Adrenal gland (tissue), 12 donors: ENCODE results near the gene MAGI2. TPM values are rescaled to one million over a fixed set of nuclear protein-coding genes. Genes with fewer than 3 reads are reported as not detected.

Source experiments
- DNase-seq, 7 donors: peaks; one replicate each; pipeline ENCODE4 v3.0.0-alpha.2; 2019 to 2020
- H3K27ac ChIP-seq, 5 donors: fragments of 200-600 bp; sonication (generic) in 4 of 5; 1 replicate in 3 of 5; 2 replicates in 2 of 5; pipeline versions ENCODE4 v1.5.1 to v1.8.0; 2016 to 2020; ENCODE audit warnings: mild to moderate bottlenecking in 1 of 5
- H3K27me3 ChIP-seq: fragments of 200-600 bp; 2 replicates; pipeline ENCODE4 v1.8.0; 2021
- H3K36me3 ChIP-seq, 2 donors: fragments of 200-600 bp; replicated peaks in 1 of 2; 1 replicate in 1 of 2; 2 replicates in 1 of 2; pipeline versions ENCODE4 v1.5.1 to v1.8.0; 2018 to 2022
- H3K4me1 ChIP-seq, 2 donors: fragments of 200-600 bp; replicated peaks in 1 of 2; 1 replicate in 1 of 2; 2 replicates in 1 of 2; pipeline versions ENCODE4 v1.5.1 to v1.8.0; 2018 to 2021
- H3K4me3 ChIP-seq, 4 donors: fragments of 200-600 bp; sonication (generic) in 3 of 4; one replicate each; pipeline ENCODE4 v1.5.1; 2016 to 2018
- H3K9me3 ChIP-seq, 3 donors: fragments of 200-600 bp; sonication (generic) in 1 of 3; replicated peaks in 1 of 3; 1 replicate in 2 of 3; 2 replicates in 1 of 3; pipeline versions ENCODE4 v1.5.1 to v1.8.0; 2016 to 2021
- CTCF ChIP-seq, 6 experiments: fragments of 450-650 bp in 4 of 6; fragments of 200-600 bp in 2 of 6; sonication (generic) in 1 of 6; IDR thresholded peaks; 1 replicate in 5 of 6; 2 replicates in 1 of 6; pipeline versions ENCODE4 v1.5.1 to v1.8.0; 2016 to 2021; ENCODE audit warnings: antibody characterized with exemption in 6 of 6, mild to moderate bottlenecking in 2 of 6, moderate library complexity in 1 of 6
- POLR2A ChIP-seq, 2 donors: fragments of 450-650 bp; IDR thresholded peaks; one replicate each; pipeline ENCODE4 v1.6.1; 2017; ENCODE audit warnings: antibody characterized with exemption in 2 of 2, mild to moderate bottlenecking in 2 of 2, moderate library complexity in 1 of 2
- WGBS, 4 donors: extraction: QIAGEN DNeasy Blood & Tissue Kit in 2 of 4; methylation state at CpG; one replicate each; pipeline versions ENCODE4 v1.1.5 to v1.1.7; 2013 to 2017; 5-methylcytosine and 5-hydroxymethylcytosine counted together
- intact Hi-C, 2 donors: fragments of 100-400 bp; cut with DNase I; formaldehyde crosslinking; loops; one replicate each; pipeline versions ENCODE4 v1.14.1 to v1.15.0; 2022 to 2023
- polyA plus RNA-seq, 3 donors: library from polyadenylated mRNA; stranded (reverse); fragments of 200-250 nt in 2 of 3; fragments of 350-450 nt in 1 of 3; fragmentation: Illumina TruSeq in 1 of 3; extraction: RNeasy Lipid Tissue Mini Kit (QIAGEN cat#74804) in 1 of 3; gene quantifications; one replicate each; pipeline ENCODE4 v1.2.3, GENCODE V29; 2013 to 2014
- total RNA-seq, 9 donors: library from RNA; depleted of rRNA in 4 of 9; stranded (reverse); fragments of >200 nt in 4 of 9; fragments of 120-200 nt in 1 of 9; fragmentation: NEBNext Ultra II Directional in 1 of 9; extraction: Animal tissue kit (Norgen Biotek cat#: 25700) in 1 of 9; gene quantifications; one replicate each; pipeline versions ENCODE4 v1.1.0 to v1.2.4, GENCODE V29; 2013 to 2023
- donor health status: healthy with polysubstance abuse.
- donor health status: Bipolar disorder and iron deficiency.
- donor health status: DM: yes; HTN: yes; CAD: no.
- donor health status: DM: no; HTN: no; CAD: no.
- donor health status: DM: no; HTN: no; CAD: no.
- donor health status: DM: yes; HTN: yes; CAD: no.

The MAGI2 gene
- total and polyA plus RNA-seq, 12 donors, result 3.2 to 37.1 (median 17.1) TPM

GRCh38 chr7:78684201-78684600 lies 769.3 kb downstream of the MAGI2 start:
- no peaks in the 10 kb centered on the region for H3K4me1 ChIP-seq
- intact Hi-C loops, result no loop called here
- 62 to 84% (median 75%) methylated on average over 1 of the region's 1 CpG for WGBS, 4 donors
- H3K9me3 ChIP-seq, result no peaks in the 10 kb centered on the region
- H3K4me3 ChIP-seq, result no peak overlapping the region
- DNase-seq, result no peak
- no peaks in the 10 kb centered on the region for H3K27me3 ChIP-seq
- TF ChIP-seq POLR2A (IDR thresholded peaks at IDR 0.05) (no peak), CTCF (IDR thresholded peaks at IDR 0.05) (no peak)
- no peak overlapping the region for H3K27ac ChIP-seq
- H3K36me3 ChIP-seq, result no peaks in the 10 kb centered on the region

- no peak for TF ChIP-seq POLR2A (IDR thresholded peaks at IDR 0.05)
- no peak for TF ChIP-seq CTCF (IDR thresholded peaks at IDR 0.05)
- no peaks in the 10 kb centered on the region for H3K9me3 ChIP-seq
- H3K27ac ChIP-seq, result no peak overlapping the region
- WGBS, 4 donors, result 52 to 66% (median 58%) methylated on average over 1 of the region's 1 CpG
- no peaks in the 10 kb centered on the region for H3K36me3 ChIP-seq
- no peaks in the 10 kb centered on the region for H3K27me3 ChIP-seq
- no peak overlapping the region for H3K4me3 ChIP-seq
- intact Hi-C loops, result no loop called here
- H3K4me1 ChIP-seq, result no peaks in the 10 kb centered on the region
- DNase-seq, result no peak
Observed at GRCh38 chr7:78683566-78683965, 769.9 kb downstream of the MAGI2 start.

DNA sequence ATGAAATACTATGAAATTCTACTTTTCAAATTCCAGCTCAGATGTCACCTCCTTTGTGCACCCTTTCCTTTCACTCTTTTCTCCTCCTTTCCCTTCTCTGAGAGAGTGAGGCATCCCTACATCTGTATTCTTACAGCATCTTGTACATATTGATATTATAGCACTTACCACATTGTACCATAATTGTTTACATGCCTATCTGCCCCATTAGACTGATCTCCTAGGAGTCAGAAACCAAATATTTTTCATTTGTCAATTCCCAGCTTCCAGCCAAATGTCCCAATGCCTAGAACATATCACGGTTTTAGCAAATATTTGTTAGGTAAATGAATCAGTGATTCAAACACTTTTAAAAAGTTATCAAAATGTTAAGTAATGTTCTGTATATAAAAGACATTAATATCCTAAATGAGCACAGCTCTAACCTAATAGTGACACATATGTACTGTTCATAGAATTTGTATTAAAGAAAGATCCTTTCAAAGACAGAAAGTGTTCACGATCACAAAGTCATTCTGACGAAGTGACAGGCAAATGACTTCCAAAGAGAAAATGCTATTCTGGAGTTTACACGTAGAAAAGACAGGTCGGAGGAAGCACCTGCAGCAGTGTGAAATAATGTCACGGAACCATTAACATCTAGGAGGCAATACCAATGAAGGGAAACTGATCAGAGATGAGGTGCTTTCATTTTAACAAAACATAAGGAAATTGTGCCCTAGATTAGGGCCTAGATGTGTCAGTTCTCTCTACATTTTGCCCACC lies 774.2 kb downstream of the MAGI2 start:
- WGBS, 4 donors, result 89 to 93% (median 92%) methylated on average over 6 of the region's 6 CpGs

GRCh38 chr7:78677391-78677790 lies 776.1 kb downstream of the MAGI2 start:
- whole genome bisulfite sequencing, 4 donors, result 83 to 94% (median 87%) methylated on average over 2 of the region's 2 CpGs

More for the DNA sequence above, 774.2 kb downstream of the MAGI2 start:
- no peak for DNase-seq
- H3K36me3 ChIP-seq, result no peaks in the 10 kb centered on the region
- H3K4me3 ChIP-seq, result no peak overlapping the region
- TF ChIP-seq CTCF (IDR thresholded peaks at IDR 0.05) (no peak), POLR2A (IDR thresholded peaks at IDR 0.05) (no peak)
- H3K27ac ChIP-seq, result no peak overlapping the region
- no peaks in the 10 kb centered on the region for H3K27me3 ChIP-seq
- no peaks in the 10 kb centered on the region for H3K9me3 ChIP-seq
- intact Hi-C loops, result no loop called here
- no peaks in the 10 kb centered on the region for H3K4me1 ChIP-seq

More at GRCh38 chr7:78677391-78677790, 776.1 kb downstream of the MAGI2 start:
- TF ChIP-seq POLR2A (IDR thresholded peaks at IDR 0.05) (no peak), CTCF (IDR thresholded peaks at IDR 0.05) (no peak)
- H3K36me3 ChIP-seq, result no peaks in the 10 kb centered on the region
- no peaks in the 10 kb centered on the region for H3K9me3 ChIP-seq
- intact Hi-C loops, result no loop called here
- no peak for DNase-seq
- no peaks in the 10 kb centered on the region for H3K4me1 ChIP-seq
- no peak overlapping the region for H3K27ac ChIP-seq
- H3K4me3 ChIP-seq, result no peak overlapping the region
- H3K27me3 ChIP-seq, result no peaks in the 10 kb centered on the region
